A549 (cell line): ENCODE measurements around the gene PTPRD. TPM values are rescaled to one million over a fixed set of nuclear protein-coding genes. Genes with fewer than 3 reads are reported as not detected.

Source experiments
- ATAC-seq, 2 experiments: fragments of 200-7000 bp in 1 of 2; fragments of >200 bp in 1 of 2; cut with Nextera tagmentation in 1 of 2; cut with Tn5 transposase in 1 of 2; 3 replicates each; pipeline versions ENCODE4 v1.8.0 to v1.9.1; 2018 to 2020; ENCODE audit warnings: mild to moderate bottlenecking in 1 of 2, moderate library complexity in 1 of 2
- CTCF ChIA-PET: fragments of 300-600 bp; sonication (Branson Sonifier 250); formaldehyde crosslinking; extraction: SDS; loops from one replicate; lab custom pipeline; 2021; ENCODE audit warnings: antibody characterized with exemption, inconsistent platforms; lab: Yijun Ruan, JAX
- POLR2A ChIA-PET: fragments of 350-600 bp; formaldehyde crosslinking; extraction: SDS; loops from one replicate; lab custom pipeline; 2021; ENCODE audit warnings: antibody characterized with exemption, inconsistent platforms; lab: Yijun Ruan, JAX
- DNase-seq, 2 experiments: peaks; one replicate each; pipeline versions ENCODE4 v3.0.0 to v3.0.0-alpha.2; 2011 to 2016; ENCODE audit warnings: low read depth in 1 of 2, low spot score in 1 of 2
- FAIRE-seq: peaks from 2 replicates; lab custom pipeline; 2011; peaks lifted over from hg19 to GRCh38; lab: Jason Lieb, UNC
- H3K27ac ChIP-seq, 2 experiments: fragments of >200 bp; sonication (Bioruptor Twin); formaldehyde crosslinking; 3 replicates each; pipeline ENCODE4 v1.5.1; 2016 to 2017
- H3K4me1 ChIP-seq: fragments of >200 bp; sonication (Bioruptor Twin); formaldehyde crosslinking; 3 replicates; pipeline ENCODE4 v1.6.1; 2016
- H3K4me2 ChIP-seq: fragments of >200 bp; sonication (Bioruptor Twin); formaldehyde crosslinking; 3 replicates; pipeline ENCODE4 v1.6.1; 2016
- H3K4me3 ChIP-seq: fragments of >200 bp; sonication (Bioruptor Twin); formaldehyde crosslinking; 3 replicates; pipeline ENCODE4 v1.5.1; 2016
- H3K9me3 ChIP-seq: fragments of >200 bp; sonication (Bioruptor Twin); formaldehyde crosslinking; 3 replicates; pipeline ENCODE4 v1.6.1; 2016
- BHLHE40 ChIP-seq: IDR thresholded peaks from 2 replicates; pipeline ENCODE4 v1.6.1; 2012; ENCODE audit warnings: low read depth, low read length, inconsistent platforms
- CBX2 ChIP-seq: fragments of 200-600 bp; sonication (generic); IDR thresholded peaks from 2 replicates; pipeline ENCODE4 v1.6.1; 2016; ENCODE audit warnings: low read depth, mild to moderate bottlenecking, borderline replicate concordance
- CHD2 ChIP-seq: fragments of 150-350 bp; IDR thresholded peaks from 2 replicates; pipeline ENCODE4 v1.6.1; 2014; ENCODE audit warnings: low read length; ENCODE audit not compliant: partially characterized antibody
- E2F6 ChIP-seq: IDR thresholded peaks from 2 replicates; pipeline ENCODE4 v1.6.1; 2012; ENCODE audit warnings: low read depth, borderline replicate concordance
- EHMT2 ChIP-seq: fragments of 200-600 bp; sonication (generic); IDR thresholded peaks from 2 replicates; pipeline ENCODE4 v1.6.1; 2016; ENCODE audit warnings: antibody characterized with exemption, low read depth, mild to moderate bottlenecking, moderate library complexity
- ELK1 ChIP-seq: fragments of 150-350 bp; IDR thresholded peaks from 2 replicates; pipeline ENCODE4 v1.6.1; 2014; ENCODE audit warnings: low read depth, mild to moderate bottlenecking, low read length
- EP300 ChIP-seq, 2 experiments: fragments of >200 bp; sonication (Bioruptor Twin); formaldehyde crosslinking; IDR thresholded peaks; 2 replicates in 1 of 2; 3 replicates in 1 of 2; pipeline ENCODE4 v1.6.1; 2016 to 2017
- ESRRA ChIP-seq: fragments of 150-350 bp; IDR thresholded peaks from 2 replicates; pipeline ENCODE4 v1.6.1; 2014; ENCODE audit warnings: mild to moderate bottlenecking, low read length, borderline replicate concordance
- FOSB ChIP-seq: fragments of 250-450 bp; sonication (Bioruptor Pico); IDR thresholded peaks from 2 replicates; pipeline ENCODE4 v1.5.0; 2020; ENCODE audit warnings: mild to moderate bottlenecking, moderate library complexity
- GATA3 ChIP-seq: IDR thresholded peaks from 2 replicates; pipeline ENCODE4 v1.6.1; 2012; ENCODE audit warnings: borderline replicate concordance
- HDAC2 ChIP-seq: fragments of 200-600 bp; sonication (generic); IDR thresholded peaks from 2 replicates; pipeline ENCODE4 v1.6.1; 2016
- HES2 ChIP-seq: fragments of >200 bp; sonication (Bioruptor Twin); formaldehyde crosslinking; IDR thresholded peaks from 2 replicates; pipeline ENCODE4 v1.6.1; 2016
- HOXB13 ChIP-seq: fragments of 250-450 bp; sonication (Bioruptor Pico); IDR thresholded peaks from 2 replicates; pipeline ENCODE4 v1.5.0; 2020; ENCODE audit warnings: low read depth, mild to moderate bottlenecking, moderate library complexity
- JUN ChIP-seq, 2 experiments: fragments of >200 bp; sonication (Bioruptor Twin); formaldehyde crosslinking; IDR thresholded peaks; 2 replicates in 1 of 2; 3 replicates in 1 of 2; pipeline ENCODE4 v1.6.1; 2016 to 2017
- KDM5A ChIP-seq: fragments of 200-600 bp; sonication (generic); IDR thresholded peaks from 2 replicates; pipeline ENCODE4 v1.6.1; 2016; ENCODE audit warnings: antibody characterized with exemption, mild to moderate bottlenecking
- MAFK ChIP-seq: fragments of 450-650 bp; IDR thresholded peaks from 2 replicates; pipeline ENCODE4 v1.6.1; 2014; ENCODE audit not compliant: partially characterized antibody
- MAX ChIP-seq: IDR thresholded peaks from 2 replicates; pipeline ENCODE4 v1.6.1; 2012
- MAZ ChIP-seq: fragments of 150-350 bp; IDR thresholded peaks from 2 replicates; pipeline ENCODE4 v1.6.1; 2014; ENCODE audit warnings: antibody characterized with exemption, low read depth, low read length, borderline replicate concordance
- MYC ChIP-seq: IDR thresholded peaks from 2 replicates; pipeline ENCODE4 v1.6.1; 2012; ENCODE audit warnings: mild to moderate bottlenecking, inconsistent platforms, low read length, improper control_type of control experiment, borderline replicate concordance
- NFE2L2 ChIP-seq: fragments of 150-350 bp; conservative IDR thresholded peaks from 2 replicates; pipeline ENCODE4 v1.6.1; 2014; ENCODE audit warnings: low read length
- NPAS2 ChIP-seq: fragments of 250-450 bp; sonication (Bioruptor Pico); IDR thresholded peaks from 2 replicates; pipeline ENCODE4 v1.8.0; 2022; ENCODE audit warnings: mild to moderate bottlenecking, moderate library complexity, borderline replicate concordance
- NR3C1 ChIP-seq: fragments of >200 bp; sonication (Bioruptor Twin); formaldehyde crosslinking; IDR thresholded peaks from 3 replicates; pipeline ENCODE4 v1.6.1; 2017
- POLR2AphosphoS2 ChIP-seq: conservative IDR thresholded peaks from 2 replicates; pipeline ENCODE4 v1.6.1; 2012; ENCODE audit warnings: low read length, improper control_type of control experiment, inconsistent platforms
- RARB ChIP-seq: fragments of 250-450 bp; sonication (Bioruptor Pico); IDR thresholded peaks from 2 replicates; pipeline ENCODE4 v1.8.0; 2021; ENCODE audit warnings: mild to moderate bottlenecking, moderate library complexity
- RFX5 ChIP-seq: fragments of 450-650 bp; IDR thresholded peaks from 2 replicates; pipeline ENCODE4 v1.7.1; 2014; ENCODE audit warnings: antibody characterized with exemption, mild to moderate bottlenecking, moderate library complexity
- RNF2 ChIP-seq: fragments of 200-600 bp; sonication (generic); IDR thresholded peaks from 2 replicates; pipeline ENCODE4 v1.6.1; 2016; ENCODE audit warnings: low read depth, mild to moderate bottlenecking, antibody characterized with exemption, moderate library complexity, borderline replicate concordance
- SMC3 ChIP-seq: fragments of >200 bp; sonication (Bioruptor Twin); formaldehyde crosslinking; IDR thresholded peaks from 3 replicates; pipeline ENCODE4 v1.6.1; 2018; ENCODE audit warnings: inconsistent platforms
- ZFP36 ChIP-seq: fragments of 450-650 bp; IDR thresholded peaks from 2 replicates; pipeline ENCODE4 v1.6.1; 2014; ENCODE audit warnings: borderline replicate concordance; ENCODE audit not compliant: partially characterized antibody
- ZSCAN20 ChIP-seq: fragments of 250-450 bp; sonication (Bioruptor Pico); IDR thresholded peaks from 2 replicates; pipeline ENCODE4 v1.8.0; 2022; ENCODE audit warnings: mild to moderate bottlenecking, moderate library complexity
- WGBS: methylation state at CpG from one replicate; pipeline ENCODE4 v1.1.6; 2017; ENCODE audit errors: missing lambda C conversion rate; 5-methylcytosine and 5-hydroxymethylcytosine counted together
- polyA plus RNA-seq, 4 experiments: library from polyadenylated mRNA; depleted of rRNA in 3 of 4; stranded (reverse); fragments of >200 nt; fragmentation: RNase III in 1 of 4; extraction: RNeasy Plus Mini Kit Qiagen cat#74134 plus additional on column Dnase treatment in 1 of 4; gene quantifications; 2 replicates in 3 of 4; 3 replicates in 1 of 4; pipeline ENCODE4 v1.2.3, GENCODE V29; 2011 to 2017

PTPRD gene
- polyA plus RNA-seq, 2 of the 4 experiments (the other 2 are of a cell fraction), result 0.39 to 1.3 TPM

- CTCF ChIA-PET, result interaction anchor here (0.6 kb wide), 1 partner anchor 8 kb away, joined by 3 read pairs; no protein-coding TSS in a partner anchor
- DNase-seq (peak in 1 of 2 experiments; percentile 44), ATAC-seq (no peak), FAIRE-seq (no peak)
- no peaks in the 10 kb centered on the region for H3K4me1 ChIP-seq
- no peak overlapping the region for H3K4me3 ChIP-seq
- H3K4me2 ChIP-seq, result no peak overlapping the region
- H3K27ac ChIP-seq, result no peak overlapping the region
- TF ChIP-seq ELK1, result no peak
- TF ChIP-seq ZSCAN20 (CRISPR knock-in tag), result no peak
- TF ChIP-seq HES2, result no peak
- TF ChIP-seq MAZ, result no peak
- no peak for TF ChIP-seq RARB (CRISPR knock-in tag)
- TF ChIP-seq MAX, result no peak
- TF ChIP-seq EHMT2, result no peak
- no peak for TF ChIP-seq NR3C1
- TF ChIP-seq KDM5A, result no peak
- TF ChIP-seq JUN (IDR thresholded peaks at IDR 0.05), result no peak
- no peaks in the 10 kb centered on the region for H3K9me3 ChIP-seq
- 23% methylated on average over 5 of the region's 5 CpGs for WGBS
- POLR2A ChIA-PET, result no interaction called here
These were observed 1878.0 kb downstream of the PTPRD start for GRCh38 chr9:8734760-8735159.

GRCh38 chr9:8733131-8733954 is 1879.5 kb downstream of the PTPRD start:
- no peak for TF ChIP-seq CHD2
- TF ChIP-seq ZFP36, result no peak
- TF ChIP-seq GATA3, result no peak
- no peak for TF ChIP-seq HES2
- TF ChIP-seq RNF2, result no peak
- ChIA-PET POLR2A (no interaction called here), CTCF (no interaction called here)
- H3K4me3 ChIP-seq, result no peak overlapping the region
- no peak overlapping the region for H3K27ac ChIP-seq
- H3K4me1 ChIP-seq, result no peaks in the 10 kb centered on the region
- no peaks in the 10 kb centered on the region for H3K9me3 ChIP-seq
- H3K4me2 ChIP-seq, result no peak overlapping the region
- FAIRE-seq (no peak), DNase-seq (no peak), ATAC-seq (no peak)
- WGBS, result 54% methylated on average over 17 of the region's 17 CpGs

- FAIRE-seq, result no peak
These were observed 1880.3 kb downstream of the PTPRD start for GRCh38 chr9:8732367-8733075.

GRCh38 chr9:8730618-8731017 is 1882.2 kb downstream of the PTPRD start:
- no peak overlapping the region for H3K27ac ChIP-seq
- no peaks in the 10 kb centered on the region for H3K4me1 ChIP-seq
- H3K4me3 ChIP-seq, result no peak overlapping the region
- ChIA-PET CTCF (interaction anchor here (1.4 kb wide), 1 partner anchor 11 kb away, joined by 3 read pairs; no protein-coding TSS in a partner anchor), POLR2A (no interaction called here)
- ATAC-seq, result no peak
- FAIRE-seq, result no peak
- no peak for DNase-seq
- no peaks in the 10 kb centered on the region for H3K9me3 ChIP-seq
- H3K4me2 ChIP-seq, result no peak overlapping the region
- 5% methylated on average over 7 of the region's 7 CpGs for WGBS
- TF ChIP-seq RFX5, result no peak
- TF ChIP-seq E2F6, result no peak
- TF ChIP-seq BHLHE40, result no peak
- no peak for TF ChIP-seq MAFK
- TF ChIP-seq HOXB13 (CRISPR knock-in tag), result no peak
- no peak for TF ChIP-seq NPAS2 (CRISPR knock-in tag)
- no peak for TF ChIP-seq POLR2AphosphoS2
- TF ChIP-seq MYC, result no peak
- TF ChIP-seq HDAC2, result no peak
- no peak for TF ChIP-seq EP300 (IDR thresholded peaks at IDR 0.05)
- no peak for TF ChIP-seq CBX2
- no peak for TF ChIP-seq NFE2L2
- TF ChIP-seq ESRRA, result no peak
- TF ChIP-seq RNF2, result no peak

More at GRCh38 chr9:8732367-8733075, 1880.3 kb downstream of the PTPRD start:
- TF ChIP-seq FOSB (CRISPR knock-in tag), result no peak
- no peak for TF ChIP-seq SMC3
- no peak for TF ChIP-seq MYC
- no peak for TF ChIP-seq RNF2
- Histone ChIP-seq H3K9me3 (no peaks in the 10 kb centered on the region), H3K4me3 (no peak overlapping the region), H3K4me2 (no peak overlapping the region), H3K4me1 (no peaks in the 10 kb centered on the region), H3K27ac (no peak overlapping the region)
- DNase-seq (no peak), ATAC-seq (no peak)
- ChIA-PET POLR2A (no interaction called here), CTCF (no interaction called here)
- whole genome bisulfite sequencing, result 6% methylated on average over 3 of the region's 3 CpGs
